CD4-positive, alpha-beta T cell treated with Interleukin-15 for 4 hours (primary cell): ENCODE data around the gene SETBP1.

Experiments
- DNase-seq: peaks from one replicate; pipeline ENCODE4 v3.0.0-alpha.2; 2020; ENCODE audit warnings: low spot score

SETBP1 gene

DNA sequence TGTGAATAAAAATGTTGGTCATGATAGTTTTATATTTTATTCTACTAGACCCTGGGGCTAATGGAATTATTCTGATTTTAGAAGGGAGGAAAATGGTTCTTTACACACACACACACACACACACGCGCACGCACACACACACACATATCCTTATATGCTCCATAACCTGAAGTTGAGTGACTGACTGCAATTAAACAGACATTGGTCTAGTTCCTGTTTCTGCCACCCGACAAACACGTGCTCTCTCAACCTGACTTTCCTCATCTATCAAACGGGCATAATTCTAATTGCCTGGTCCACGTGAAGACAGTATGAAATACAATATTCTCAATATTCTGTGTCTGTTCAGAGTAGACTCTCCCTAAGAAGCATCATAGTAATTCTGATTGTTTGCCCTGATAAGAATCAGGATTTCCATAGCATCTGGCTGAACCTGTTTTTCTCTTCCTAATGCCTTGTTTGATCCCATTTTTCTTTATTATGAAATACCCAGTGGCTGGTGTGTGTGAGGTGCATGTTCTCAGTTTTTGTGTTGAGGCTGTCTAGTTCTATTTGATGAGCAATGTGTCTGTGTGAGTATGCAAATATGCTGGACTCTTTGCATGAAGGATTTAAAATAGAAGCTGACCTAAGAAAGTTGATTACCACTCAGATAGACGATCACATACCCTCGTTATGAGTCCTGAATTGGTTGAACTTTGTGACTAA is 51.0 kb downstream of the SETBP1 start:
- DNase-seq: no peak

DNA sequence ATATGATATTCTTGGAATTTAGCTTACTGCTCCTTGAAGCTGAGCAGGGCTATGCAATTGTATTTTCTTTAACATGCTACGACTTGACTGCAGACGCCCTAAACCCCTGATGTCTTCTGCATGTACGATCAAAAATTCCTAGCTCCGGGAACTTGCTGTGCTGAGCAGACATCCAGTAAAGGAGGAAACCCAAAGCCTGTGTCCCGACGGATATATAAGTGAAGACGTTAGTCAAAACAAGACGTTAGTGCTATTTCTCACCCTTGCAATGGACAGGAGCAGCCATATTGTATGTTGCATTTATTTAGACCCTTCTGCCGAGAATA is 51.5 kb downstream of the SETBP1 start:
- DNase-seq: no peak

DNA sequence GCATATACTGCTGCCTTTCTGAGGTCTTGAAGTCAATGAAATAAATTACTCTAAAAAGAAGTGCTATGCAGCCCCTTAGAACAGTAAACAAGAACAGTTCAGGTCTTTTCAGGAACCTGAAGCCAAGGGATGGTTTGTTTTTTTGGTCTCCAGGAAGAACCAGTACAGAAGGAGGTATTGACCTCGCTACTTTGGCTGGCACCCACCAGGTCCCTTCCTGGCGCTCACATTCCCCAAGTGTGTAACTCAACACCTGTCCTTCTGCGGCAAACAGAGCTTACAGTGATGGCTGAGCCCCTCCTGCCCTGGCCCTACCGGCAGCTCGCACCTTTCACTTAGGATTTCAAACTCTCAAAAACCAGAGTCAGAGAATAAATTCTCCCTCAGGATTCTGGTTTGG is 51.9 kb downstream of the SETBP1 start:
- no peak for DNase-seq

DNA sequence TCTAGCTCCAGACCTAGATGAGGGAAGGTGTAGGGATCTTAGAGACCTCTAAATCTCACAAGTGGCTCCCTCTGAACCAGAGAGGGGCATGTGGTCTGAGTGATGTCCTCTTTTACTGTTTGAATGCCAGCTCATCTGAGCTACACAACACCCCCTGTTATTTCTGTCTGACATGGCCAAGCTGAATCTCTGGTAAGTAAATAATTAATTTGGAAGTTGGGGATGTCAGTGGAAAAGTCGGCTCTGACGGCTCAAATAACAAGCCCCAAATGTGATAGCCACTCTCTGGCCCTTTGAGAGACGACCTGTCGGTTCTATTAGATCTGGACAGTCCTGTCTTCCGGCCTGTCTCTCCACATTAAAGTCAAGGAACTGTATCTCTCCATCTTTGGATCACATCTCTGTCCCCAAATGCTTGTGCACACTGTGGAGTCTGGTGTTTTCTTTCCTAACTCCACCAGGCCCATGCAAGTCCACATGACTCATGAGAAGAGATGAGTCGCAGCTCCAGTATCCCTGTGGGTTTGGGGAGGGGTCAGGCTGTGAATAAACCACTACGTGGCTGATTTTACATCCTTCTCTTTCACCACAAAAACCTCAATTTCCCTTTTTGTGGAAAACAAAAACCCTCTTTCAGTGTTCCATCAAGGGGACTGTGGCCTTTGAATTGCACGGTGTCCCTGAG is 52.5 kb downstream of the SETBP1 start:
- peak; percentile 28 for DNase-seq

DNA sequence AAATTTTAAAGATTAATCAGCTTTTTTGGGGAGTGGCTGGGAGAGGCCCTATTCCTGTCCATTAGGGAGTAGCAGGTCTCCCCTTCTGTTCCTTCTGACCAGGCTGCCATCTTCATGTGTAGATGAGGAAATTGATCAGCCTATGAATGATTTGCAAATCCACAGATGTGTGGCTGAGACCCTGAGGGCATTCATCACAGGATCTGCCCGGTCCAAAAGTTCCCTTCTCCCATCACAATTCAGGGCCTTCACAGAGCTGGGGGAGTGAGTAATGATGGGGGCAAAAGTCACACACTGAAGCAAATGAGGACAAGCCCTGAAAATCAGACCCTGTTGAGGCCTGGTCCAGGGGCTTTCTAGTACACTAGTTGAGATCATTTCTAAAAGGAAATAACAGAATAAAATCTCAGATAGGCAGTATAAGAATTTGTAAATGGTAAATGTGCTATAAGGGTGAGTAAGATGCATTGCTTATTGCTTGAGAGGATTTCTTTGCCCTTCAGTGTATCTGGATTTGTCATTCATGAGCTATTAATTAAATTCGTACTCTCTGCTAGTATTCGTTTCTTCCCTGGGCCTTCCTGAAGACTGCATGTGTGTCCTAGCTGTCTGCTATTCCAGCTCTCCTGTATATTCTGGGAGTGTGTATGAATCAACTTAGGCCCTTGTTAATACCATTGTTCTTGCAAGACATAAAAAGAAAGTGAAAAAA is 53.2 kb downstream of the SETBP1 start:
- DNase-seq: no peak

DNA sequence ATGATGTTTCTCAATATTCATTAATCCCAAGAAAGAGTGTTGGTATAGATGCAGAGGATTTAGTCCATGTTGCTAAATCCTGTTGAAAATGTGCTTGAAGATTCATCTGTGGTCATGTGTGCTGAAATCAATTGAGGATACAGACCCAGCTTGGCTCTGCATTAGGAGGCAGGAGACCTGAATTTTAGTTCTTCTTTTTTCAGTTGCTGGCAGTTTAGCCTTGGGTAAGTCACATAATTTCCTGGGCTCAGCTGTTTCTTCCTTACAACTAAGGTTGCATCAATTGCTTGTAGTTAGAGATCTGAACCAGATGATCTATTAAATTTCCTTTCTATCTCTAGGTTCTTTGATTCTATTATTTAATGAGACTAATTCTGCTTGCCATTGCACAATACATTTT is 54.4 kb downstream of the SETBP1 start:
- DNase-seq: no peak

DNA sequence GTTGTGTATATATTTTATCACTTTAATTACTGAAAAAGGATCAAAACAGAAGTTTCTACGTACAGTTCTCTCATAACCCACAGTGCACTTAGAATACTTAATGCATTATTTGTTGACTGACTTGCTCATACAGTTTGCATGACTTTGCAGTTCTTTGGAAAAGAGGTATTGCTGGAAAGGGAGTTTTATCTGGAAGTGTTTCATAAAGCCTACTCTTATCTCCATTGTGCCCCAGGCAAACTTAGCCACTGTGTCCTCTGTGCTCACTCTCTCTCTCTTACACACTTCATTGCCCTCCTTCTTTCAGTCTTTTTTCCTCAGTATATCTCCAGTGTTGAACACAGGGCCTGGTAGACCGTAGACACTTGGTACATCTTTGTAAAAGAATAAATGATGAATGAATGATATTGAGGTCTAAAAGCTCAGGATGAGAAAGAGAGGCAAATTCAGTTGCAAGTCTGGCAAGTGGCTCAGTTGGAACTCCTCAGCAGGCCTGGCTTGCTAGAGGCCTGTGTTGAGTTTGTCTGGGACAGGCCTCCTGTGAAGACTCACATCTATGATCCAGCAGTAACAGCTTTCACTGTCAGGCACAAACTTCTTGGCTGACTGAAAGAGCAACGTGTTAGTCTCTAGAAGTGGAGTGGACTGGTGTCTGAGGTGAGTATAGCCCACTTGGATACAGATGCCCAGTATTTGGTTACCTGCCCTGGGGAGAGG is 56.1 kb downstream of the SETBP1 start:
- DNase-seq: no peak

DNA sequence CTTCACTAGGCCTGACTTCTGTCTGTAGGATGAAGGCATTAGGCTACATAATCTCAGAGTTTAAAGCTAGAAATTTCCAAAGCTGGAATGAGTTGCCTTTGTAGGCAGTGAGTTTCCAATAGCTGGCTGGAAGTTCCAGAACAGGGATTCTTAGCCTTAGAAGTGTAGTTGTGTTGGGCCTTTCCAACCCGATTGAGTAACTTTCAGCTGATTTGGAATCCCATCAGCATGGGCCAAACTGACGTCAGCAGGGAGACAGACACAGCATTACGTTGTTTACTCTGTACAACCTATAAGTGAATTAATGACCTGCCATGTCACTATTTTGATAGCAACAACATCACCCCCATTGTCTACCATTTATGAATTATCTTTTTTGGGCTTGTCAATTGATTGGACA is 56.9 kb downstream of the SETBP1 start:
- DNase-seq: no peak

DNA sequence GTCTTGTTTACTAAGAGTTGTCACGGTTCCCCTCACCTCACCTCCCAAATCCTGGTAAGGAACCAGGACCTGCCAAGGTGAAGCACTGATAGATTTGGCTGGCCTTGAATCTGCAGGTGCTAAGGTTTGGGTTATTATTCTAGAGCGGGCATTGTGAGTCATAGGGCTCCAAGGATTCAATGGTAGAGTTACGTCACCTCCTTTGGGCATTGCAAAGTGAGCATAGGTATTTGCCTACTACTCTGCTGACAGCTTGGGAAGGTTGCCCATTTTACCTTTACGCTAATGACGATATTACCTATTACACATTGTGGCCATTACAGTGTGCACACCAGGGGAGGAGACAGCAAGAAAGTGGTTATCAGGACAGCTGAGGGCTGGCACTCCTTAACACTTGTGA is 59.3 kb downstream of the SETBP1 start:
- DNase-seq: no peak

DNA sequence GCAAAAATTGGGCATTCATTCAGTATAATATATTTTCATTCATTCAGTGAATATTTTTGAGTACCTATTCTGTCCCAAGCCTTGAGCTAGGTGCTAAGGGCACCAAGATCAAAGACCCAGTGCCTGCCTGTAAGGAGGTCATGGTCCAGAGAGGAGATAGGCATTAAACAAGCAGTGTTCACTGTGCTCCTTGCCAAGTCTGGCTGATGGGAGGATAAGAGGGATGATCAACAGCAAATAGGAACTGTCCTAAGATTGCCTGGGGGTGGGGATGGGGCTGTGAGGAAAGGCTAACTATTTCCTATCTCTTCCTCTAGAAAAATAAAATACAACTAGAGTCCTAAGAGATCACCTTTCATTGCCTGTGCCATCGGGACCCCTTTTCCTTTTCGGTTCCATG is 60.4 kb downstream of the SETBP1 start:
- DNase-seq: no peak

DNA sequence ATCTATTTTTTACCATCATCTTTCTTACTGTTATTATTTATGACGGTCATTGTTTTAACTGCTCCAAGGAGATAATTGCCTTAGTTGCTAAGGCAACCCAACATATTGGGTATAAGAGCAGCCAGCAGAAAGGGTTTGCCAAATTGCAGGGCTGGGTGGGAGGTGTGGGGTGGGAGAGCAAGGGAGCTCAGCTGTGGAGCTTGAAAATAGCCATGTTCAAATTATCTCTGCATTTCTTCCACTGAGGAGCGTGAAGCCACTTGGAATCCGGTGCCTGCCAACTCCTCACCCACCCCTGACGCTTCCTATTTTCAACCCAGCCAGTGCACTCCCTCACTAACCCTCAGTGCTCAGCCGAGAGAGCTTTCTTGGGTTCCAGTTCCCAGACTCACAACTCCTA is 60.8 kb downstream of the SETBP1 start:
- no peak for DNase-seq

DNA sequence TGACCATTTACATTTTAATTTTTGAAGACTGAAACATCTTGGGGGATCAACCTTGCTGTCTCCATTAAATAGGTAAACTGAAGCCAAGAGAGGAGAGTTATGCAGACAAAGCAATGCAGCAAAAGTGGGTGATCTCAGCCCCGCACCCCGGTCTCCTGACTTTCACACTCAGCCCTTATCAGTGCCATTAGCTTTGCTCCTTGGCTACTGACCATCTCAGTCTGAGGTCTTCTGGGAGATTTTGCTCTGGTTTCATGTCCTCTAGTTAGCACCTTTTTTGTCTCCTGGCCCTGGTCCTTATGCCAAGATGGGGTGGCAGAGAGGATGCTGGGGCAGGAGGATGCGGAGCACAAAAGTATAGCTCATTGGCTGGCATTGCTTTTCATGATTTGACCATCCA is 61.4 kb downstream of the SETBP1 start:
- no peak for DNase-seq

DNA sequence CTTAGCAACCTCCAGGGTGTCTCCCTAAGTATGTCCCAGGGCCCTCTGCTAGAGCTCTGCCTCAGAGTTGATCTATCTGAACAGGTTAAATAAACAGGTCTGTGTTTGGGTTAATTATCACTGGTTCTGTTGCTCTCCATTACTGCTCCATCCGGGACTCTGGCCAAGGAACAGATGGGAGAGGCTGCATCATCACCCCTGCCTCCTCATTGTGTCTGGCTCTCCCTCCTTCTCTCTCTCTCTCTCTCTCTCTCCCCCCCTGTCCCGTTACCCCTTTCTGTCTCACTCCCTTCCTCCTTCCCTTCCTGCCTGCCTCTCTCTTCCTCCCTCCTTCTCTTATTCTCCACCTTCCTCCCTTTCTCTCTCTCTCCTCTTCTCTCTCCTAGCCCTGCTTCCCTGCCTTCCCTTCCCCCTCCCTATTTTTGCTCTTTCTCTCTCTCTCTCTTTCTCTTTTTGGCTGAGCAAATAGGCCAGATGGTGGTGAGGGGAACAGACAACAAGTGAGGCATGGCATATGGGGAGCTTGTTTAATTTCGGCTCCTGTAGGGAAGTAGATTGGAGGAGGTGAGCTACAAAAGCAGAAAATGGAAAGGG is 62.1 kb downstream of the SETBP1 start:
- DNase-seq: no peak

DNA sequence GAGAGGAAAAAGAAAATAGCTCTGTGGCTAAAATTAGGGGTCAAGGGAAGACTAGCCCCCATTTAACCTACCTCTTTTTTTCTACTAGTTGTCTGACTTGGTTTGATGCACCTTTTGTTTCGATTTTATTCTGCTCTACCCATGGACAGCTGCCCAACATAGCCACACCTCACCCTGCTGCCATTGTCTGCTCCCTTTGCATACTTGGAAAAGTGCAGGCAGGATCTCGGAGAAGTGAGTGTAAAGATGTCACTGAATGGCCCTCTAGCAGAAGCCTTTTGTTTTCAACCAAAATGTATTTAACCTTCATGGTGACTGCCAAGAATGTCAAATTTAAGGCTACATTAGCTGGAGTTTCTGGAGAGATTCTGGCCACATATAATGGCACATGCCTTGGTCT is 62.9 kb downstream of the SETBP1 start:
- DNase-seq: no peak

DNA sequence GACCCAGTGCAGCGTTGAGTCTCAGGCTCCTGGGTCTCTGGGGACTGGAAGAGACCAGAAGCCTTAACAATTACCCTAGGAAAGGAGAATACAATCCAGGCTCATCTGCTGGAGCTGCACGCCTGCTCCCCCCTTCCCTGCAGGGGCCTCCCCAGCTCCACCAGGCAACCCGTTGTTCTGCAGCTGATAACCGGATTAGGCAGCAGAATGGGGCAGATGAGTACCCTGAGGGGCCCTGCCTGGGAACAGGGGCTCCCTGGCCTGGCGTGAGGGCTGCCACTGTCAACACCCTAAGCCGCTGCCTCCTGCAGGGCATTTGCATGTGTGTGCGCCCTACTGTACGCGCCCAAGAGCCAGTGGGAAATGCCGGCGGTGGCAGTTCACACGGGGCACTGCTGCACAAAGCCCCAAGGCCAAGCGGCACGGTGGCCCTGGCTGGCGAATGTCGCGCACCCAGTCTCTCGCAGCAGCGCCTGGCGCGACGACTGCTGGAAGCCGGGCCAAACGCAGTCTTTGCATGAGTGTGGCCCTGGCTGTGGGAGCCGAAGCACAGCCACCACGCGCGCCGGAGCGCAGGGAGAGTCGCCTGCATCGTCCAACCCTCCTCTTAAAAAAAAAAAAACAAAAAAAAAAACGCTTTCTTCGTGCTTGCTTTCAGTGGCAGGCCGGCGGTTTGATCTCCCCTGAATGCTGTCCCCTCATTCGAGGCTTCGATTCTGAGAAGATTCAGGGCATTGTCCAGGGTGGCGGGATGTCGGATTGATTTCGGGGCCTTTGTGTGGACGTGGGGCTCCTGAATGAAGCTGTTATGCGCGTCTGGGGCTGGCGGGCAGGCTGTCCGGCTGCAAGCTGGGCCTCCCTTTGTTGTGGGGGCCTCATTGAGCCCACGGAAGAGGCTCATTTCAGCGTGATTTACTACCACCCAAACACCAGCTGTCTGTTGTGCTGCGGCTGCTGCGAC is 63.8 kb downstream of the SETBP1 start:
- DNase-seq: no peak

DNA sequence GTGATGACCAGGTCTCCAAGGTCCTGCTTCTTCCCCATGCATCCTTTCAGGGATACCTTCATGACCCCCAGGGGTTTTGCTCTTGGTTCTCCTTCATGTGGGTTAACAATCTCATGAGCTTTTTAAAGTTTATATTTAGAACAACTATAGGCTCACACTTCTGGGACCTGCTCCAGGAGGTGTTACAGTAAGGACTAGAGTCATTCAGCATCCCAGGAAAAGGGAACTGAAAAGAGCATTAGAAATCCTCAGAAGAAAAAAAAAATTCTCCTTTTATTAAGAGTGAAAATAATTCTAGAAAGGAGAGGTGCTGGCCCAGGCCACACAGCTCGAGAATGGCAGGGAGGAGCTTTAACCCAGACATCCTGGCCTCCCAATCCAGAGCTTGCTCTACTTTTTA is 66.5 kb downstream of the SETBP1 start:
- no peak for DNase-seq

DNA sequence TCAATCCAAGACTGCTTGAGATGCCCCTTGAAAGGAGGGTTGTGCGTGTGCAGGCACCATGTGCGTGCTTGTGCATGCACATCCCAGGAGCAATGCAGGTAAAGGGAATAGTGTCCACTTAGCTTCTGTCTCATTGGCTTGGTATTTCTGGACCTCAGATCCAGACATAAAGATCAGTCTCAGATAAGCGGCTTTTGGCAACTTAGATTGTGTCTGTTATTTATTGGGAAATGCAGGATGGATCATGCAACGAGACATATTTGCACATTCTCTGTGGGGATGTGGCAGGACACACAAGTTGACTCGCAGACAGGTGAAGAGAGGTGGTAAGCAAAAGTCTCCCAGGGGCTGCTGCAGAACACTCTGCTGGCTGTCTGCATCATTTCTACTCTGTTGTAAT is 67.9 kb downstream of the SETBP1 start:
- DNase-seq: no peak

DNA sequence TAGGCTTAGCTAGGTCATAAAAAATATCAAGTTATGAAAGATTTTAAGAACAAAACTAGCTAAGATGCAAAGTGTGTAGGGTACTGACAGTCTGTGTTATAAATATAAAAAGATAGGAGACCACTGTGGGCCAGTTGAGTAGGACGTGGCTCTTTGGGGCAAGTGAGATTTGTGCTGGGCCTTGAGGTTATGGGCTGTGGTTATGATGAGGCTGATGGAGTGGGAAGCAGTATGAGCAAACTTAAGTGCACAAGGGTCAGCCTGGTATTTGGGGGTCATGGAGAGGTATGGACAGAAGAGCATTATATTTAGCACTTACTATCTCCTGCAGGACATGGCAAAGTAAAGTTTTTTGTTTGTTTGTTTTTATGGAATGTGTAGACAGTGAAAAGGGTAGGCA is 70.1 kb downstream of the SETBP1 start:
- no peak for DNase-seq

DNA sequence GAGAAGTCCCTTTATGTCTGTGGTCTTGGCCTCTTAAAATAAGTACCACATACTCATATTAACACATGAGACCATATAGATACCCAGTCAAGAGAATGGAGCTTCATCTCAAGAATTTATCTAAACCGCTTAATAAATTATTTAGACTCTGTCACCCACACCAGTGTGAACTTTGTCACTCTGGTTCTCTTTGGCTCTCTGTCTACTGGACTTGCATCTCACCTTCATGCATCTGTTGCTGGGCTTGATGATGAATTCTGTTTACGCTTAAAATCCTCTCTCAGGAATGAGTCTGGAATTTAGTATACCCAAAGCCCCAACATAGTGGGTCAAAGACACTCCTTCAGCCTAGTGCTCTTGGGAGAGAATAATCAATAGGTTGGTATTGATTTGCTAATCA is 73.9 kb downstream of the SETBP1 start:
- DNase-seq: no peak

DNA sequence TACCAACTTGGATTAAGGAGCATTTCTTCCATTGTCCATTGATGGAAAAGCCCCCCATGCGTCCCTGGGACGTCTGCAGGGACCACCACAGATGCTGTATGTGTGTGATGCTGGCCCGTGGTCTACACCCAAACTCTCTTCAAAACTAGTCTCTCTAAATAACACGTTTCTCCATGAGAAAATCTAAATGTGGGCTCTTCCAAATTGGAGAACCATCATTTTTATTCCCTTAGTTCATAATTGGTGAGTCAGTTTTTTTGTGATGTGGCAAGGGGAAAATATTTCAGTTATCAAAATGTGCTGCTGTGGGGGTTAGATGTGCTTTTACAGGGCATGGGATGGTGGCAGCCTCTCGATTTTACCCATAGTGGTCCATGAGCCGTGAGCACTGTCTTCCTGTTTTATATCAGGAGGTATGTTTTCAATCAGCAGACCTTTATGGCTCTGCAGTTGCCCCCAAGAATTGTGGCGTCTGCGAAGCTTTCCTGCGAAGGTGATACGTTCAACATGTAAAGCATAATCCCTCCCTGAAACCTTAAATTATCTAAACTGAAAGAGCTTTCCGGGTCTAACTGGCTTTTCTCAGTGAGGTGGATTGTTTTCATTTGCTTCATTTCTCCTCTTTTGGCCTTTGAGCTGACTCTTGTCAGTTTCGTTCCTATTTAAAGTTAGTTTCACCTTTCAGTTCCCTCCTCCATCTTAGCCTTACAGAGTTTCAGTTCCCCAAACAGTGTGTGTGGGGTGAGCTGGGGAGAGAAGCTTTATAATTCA is 78.4 kb downstream of the SETBP1 start:
- DNase-seq: peak; percentile 13

DNA sequence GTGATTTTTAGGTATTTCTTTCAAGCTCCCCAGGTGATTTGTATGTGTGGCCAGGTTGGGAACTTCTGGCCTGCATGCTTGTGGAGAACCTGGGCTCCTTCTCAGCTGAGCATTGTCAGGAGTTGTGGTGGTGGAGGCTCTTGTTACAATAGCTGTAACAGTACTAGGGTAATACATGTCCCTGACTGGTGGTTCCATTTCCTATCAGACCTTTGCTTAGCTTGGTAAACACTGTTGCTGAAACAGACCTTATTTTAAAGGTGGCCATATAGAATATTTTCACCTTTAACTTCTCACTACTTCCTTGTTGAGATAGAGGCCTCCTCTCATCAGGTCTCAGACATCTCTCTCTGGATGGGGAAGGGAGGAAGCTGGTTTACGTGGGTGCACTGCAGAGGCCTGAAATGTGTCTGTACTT is 79.2 kb downstream of the SETBP1 start:
- no peak for DNase-seq
